ENCODE measurements around the gene CEP97.
A peak's percentile ranks its signal among the peaks of the same experiment; 100 is the strongest.
"Not testable (repeated sequence)": the region's sequence is repeated elsewhere in the genome, so short reads cannot be mapped to it uniquely, and the experiment has no call there.

CEP97 gene

DNA sequence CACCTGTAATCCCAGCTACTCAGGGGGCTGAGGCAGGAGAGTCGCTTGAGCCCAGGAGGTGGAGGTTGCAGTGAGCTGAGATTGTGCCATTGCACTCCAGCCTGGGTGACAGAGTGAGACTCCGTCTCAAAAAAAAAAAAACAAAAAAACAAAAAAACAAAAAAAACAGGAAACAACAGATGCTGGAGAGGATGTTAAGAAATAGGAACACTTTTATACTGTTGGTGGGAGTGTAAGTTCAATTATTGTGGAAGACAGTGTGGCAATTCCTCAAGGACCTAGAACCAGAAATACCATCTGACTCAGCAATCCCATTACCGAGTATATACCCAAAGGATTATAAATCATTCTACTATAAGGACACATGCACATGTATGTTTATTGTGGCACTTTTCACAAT is 17.5 kb downstream of the CEP97 start:
- H3K9me3 ChIP-seq (ENCODE audit: insufficient read depth, low read depth, low read length); H3K27me3 ChIP-seq (ENCODE audit: insufficient read depth, low read length); H3K27ac ChIP-seq (ENCODE audit: low read length); H3K36me3 ChIP-seq (ENCODE audit: insufficient read depth, low read depth, low read length); H3K4me3 ChIP-seq (ENCODE audit: low read length); H3K9ac ChIP-seq (ENCODE audit: low read depth, low read length); H3K4me1 ChIP-seq (ENCODE audit: insufficient read depth, low read length): not testable (repeated sequence)

DNA sequence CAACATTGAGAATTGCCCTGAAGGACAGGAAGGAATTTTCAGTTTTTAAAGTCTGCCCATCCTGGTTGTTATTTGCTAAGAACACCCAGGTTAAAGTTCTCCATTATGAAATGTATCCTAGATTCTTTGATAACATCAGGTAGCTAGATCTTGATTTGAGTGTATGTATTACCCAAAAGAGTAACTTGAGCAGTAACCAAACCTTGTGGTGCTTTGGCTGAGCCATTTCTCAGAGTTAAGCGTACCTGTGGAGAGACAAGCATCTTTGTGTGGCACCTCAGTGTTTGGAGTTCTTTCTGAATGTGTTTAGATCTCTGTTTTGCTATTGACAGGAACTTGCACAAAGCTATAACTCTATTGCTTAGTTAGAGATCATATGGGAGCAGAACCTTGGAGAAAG is 20.4 kb downstream of the CEP97 start:
- 0 out of 2 replicates have a peak, but pooled peaks cover 6% of the 10 kb centered on the region for H3K36me3 ChIP-seq (ENCODE audit: insufficient read depth, low read depth, low read length)
- H3K9ac ChIP-seq (ENCODE audit: low read depth, low read length): no peak overlapping the region
- H3K4me3 ChIP-seq (ENCODE audit: low read length): no peak overlapping the region
- no peak overlapping the region for H3K27ac ChIP-seq (ENCODE audit: low read length)
- H3K9me3 ChIP-seq (ENCODE audit: insufficient read depth, low read depth, low read length): no peaks in the 10 kb centered on the region; the same call in 1 of the 2 replicates
- no peaks in the 10 kb centered on the region for H3K27me3 ChIP-seq (ENCODE audit: insufficient read depth, low read length)
- no peaks in the 10 kb centered on the region for H3K4me1 ChIP-seq (ENCODE audit: insufficient read depth, low read length)

- not testable (repeated sequence) for H3K27ac ChIP-seq (ENCODE audit: low read length); H3K4me3 ChIP-seq (ENCODE audit: low read length); H3K27me3 ChIP-seq (ENCODE audit: insufficient read depth, low read length); H3K9me3 ChIP-seq (ENCODE audit: insufficient read depth, low read depth, low read length); H3K4me1 ChIP-seq (ENCODE audit: insufficient read depth, low read length); H3K9ac ChIP-seq (ENCODE audit: low read depth, low read length); H3K36me3 ChIP-seq (ENCODE audit: insufficient read depth, low read depth, low read length)
These were observed 21.5 kb downstream of the CEP97 start for GRCh38 chr3:101745934-101746333.

- H3K9ac ChIP-seq (ENCODE audit: low read depth, low read length); H3K27ac ChIP-seq (ENCODE audit: low read length): not testable (repeated sequence)
- peaks cover 39% of the 10 kb centered on the region for H3K36me3 ChIP-seq (ENCODE audit: insufficient read depth, low read depth, low read length)
These were observed 29.1 kb downstream of the CEP97 start for GRCh38 chr3:101753386-101754113.

GRCh38 chr3:101758224-101758623 is 33.8 kb downstream of the CEP97 start:
- H3K36me3 ChIP-seq (ENCODE audit: insufficient read depth, low read depth, low read length): peaks cover 68% of the 10 kb centered on the region
- no peaks in the 10 kb centered on the region for H3K27me3 ChIP-seq (ENCODE audit: insufficient read depth, low read length)
- no peak overlapping the region for H3K9ac ChIP-seq (ENCODE audit: low read depth, low read length)
- no peaks in the 10 kb centered on the region for H3K4me1 ChIP-seq (ENCODE audit: insufficient read depth, low read length)
- H3K27ac ChIP-seq (ENCODE audit: low read length): no peak overlapping the region
- no peak overlapping the region for H3K4me3 ChIP-seq (ENCODE audit: low read length)
- no peaks in the 10 kb centered on the region for H3K9me3 ChIP-seq (ENCODE audit: insufficient read depth, low read depth, low read length)

More at GRCh38 chr3:101753386-101754113, 29.1 kb downstream of the CEP97 start:
- not testable (repeated sequence) for H3K4me3 ChIP-seq (ENCODE audit: low read length); H3K27me3 ChIP-seq (ENCODE audit: insufficient read depth, low read length); H3K9me3 ChIP-seq (ENCODE audit: insufficient read depth, low read depth, low read length); H3K4me1 ChIP-seq (ENCODE audit: insufficient read depth, low read length)

DNA sequence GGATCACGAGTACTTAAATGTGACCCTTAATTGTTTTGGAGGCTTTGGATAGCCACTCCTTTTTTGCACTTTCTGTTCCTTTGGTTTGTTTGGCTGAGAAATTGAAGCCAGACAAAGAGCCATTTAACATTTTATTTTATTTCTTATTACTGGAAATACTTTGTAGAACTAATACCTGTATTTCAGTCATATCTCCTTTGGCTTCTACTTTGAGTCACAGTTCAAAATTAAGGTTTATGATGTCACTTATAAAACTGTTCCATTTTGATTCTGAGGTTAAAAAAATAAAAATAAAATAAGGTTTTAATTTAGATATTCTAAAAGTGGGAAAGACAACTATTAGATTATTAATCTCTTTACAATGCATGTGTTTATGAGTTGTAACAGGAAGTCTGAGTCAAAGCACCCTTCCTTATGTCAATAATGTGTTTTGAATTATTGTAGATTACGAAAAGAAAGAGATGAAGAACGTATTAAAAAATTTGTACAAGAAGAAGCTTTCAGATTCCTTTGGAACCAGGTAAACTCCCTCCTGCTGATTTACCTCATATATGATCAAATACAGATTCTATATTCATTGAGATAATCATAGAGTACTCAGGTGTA is 37.7 kb downstream of the CEP97 start:
- no peak overlapping the region for H3K4me3 ChIP-seq (ENCODE audit: low read length)
- no peak overlapping the region for H3K27ac ChIP-seq (ENCODE audit: low read length)
- no peaks in the 10 kb centered on the region for H3K4me1 ChIP-seq (ENCODE audit: insufficient read depth, low read length)
- H3K27me3 ChIP-seq (ENCODE audit: insufficient read depth, low read length): no peaks in the 10 kb centered on the region
- H3K9me3 ChIP-seq (ENCODE audit: insufficient read depth, low read depth, low read length): no peaks in the 10 kb centered on the region
- H3K36me3 ChIP-seq (ENCODE audit: insufficient read depth, low read depth, low read length): peaks cover 67% of the 10 kb centered on the region
- H3K9ac ChIP-seq (ENCODE audit: low read depth, low read length): no peak overlapping the region

GRCh38 chr3:101777745-101778281 is 53.4 kb downstream of the CEP97 start:
- H3K27me3 ChIP-seq (ENCODE audit: insufficient read depth, low read length); H3K27ac ChIP-seq (ENCODE audit: low read length): not testable (repeated sequence)

DNA sequence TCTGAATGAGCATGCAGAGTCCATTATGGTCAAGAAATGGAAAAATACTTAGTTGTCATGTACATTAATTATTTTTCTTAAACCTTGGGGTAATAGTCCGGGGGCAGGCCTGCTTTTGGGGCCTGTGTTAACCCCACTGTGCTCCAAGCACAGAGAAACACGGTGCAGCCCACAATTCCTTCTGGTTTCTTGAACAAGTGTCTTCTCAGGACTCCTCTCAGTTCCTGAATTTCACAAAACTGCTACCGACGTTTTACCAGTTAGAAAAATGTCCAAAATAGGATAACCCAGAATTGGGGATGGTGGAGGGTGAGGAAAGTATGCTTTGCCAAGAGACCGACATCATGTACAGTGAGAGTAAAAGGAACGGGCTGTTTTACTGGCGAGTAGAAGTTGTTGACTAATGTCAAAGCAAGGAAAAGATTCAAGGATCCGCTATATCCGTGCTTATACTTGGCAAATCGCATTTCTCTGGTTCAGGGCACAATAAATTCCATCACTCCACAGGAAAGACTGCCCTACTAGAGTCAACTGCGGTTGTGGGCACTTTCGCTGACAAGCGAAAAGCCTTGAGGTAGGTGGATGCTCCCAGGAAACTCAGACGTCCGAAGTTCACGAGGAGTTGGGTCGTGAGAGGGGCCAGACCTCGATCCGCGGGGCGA is 54.1 kb downstream of the CEP97 start:
- H3K27ac ChIP-seq (ENCODE audit: low read length): no peak overlapping the region

More at GRCh38 chr3:101777745-101778281, 53.4 kb downstream of the CEP97 start:
- H3K4me3 ChIP-seq (ENCODE audit: low read length); H3K9me3 ChIP-seq (ENCODE audit: insufficient read depth, low read depth, low read length); H3K36me3 ChIP-seq (ENCODE audit: insufficient read depth, low read depth, low read length); H3K9ac ChIP-seq (ENCODE audit: low read depth, low read length): not testable (repeated sequence)
- peaks cover 17% of the 10 kb centered on the region for H3K4me1 ChIP-seq (ENCODE audit: insufficient read depth, low read length)

DNA sequence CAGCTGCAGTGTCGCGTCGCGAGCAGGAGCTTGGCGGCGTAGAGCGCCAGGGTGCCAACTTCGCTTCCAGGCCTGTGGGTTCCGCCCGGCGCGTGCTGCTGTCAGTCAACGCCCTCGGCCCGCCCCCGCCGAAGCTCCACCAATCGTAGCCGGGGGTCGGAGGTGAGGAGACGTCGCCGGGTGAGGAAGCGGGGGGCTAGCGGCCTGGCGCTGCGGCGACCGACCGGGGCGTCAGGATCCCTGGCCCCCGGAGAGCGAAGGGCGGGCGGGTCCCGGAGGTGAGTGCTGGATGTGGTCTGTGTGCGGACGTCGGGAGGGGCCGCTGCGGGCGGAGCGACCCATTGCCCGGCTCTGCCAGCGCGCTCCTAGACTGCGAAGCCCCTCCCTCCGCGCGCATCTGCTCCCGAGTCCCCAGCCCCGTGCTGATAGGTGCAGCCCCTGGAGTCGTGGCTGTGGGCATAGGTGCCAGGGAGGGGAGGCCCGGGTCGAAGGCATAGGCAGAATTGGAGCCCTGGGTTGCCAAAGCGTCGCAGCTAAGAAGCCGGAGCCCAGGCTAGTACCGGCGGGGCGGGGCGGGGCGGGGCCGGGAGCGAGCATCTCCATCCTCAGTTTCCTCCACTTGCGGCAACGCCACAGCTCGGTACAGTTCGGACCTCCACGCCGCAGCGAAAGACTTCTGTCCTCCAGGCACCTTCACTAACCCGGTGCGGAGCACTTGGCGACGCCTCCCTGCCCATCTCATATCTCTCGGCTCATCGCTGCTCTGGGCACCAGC is 54.8 kb downstream of the CEP97 start, which contains the start of gene NXPE3:
TSS of gene NXPE3 (plus strand) at position 165 of the 775 bp plus-strand sequence. CDS start 6,386 bp downstream, outside the sequence.
- H3K4me1 ChIP-seq (ENCODE audit: insufficient read depth, low read length): peaks cover 17% of the 10 kb centered on the region
- peak within 1 kb of the TSS; percentile 89 for H3K4me3 ChIP-seq (ENCODE audit: low read length)
- no peaks in the 10 kb centered on the region for H3K9me3 ChIP-seq (ENCODE audit: insufficient read depth, low read depth, low read length)
- H3K36me3 ChIP-seq (ENCODE audit: insufficient read depth, low read depth, low read length): peaks cover 11% of the 10 kb centered on the region
- H3K27ac ChIP-seq (ENCODE audit: low read length): no peak within 1 kb of the TSS
- peak within 1 kb of the TSS; percentile 62; the same call in 1 of the 2 replicates for H3K9ac ChIP-seq (ENCODE audit: low read depth, low read length)
- peaks cover 8% of the 10 kb centered on the region for H3K27me3 ChIP-seq (ENCODE audit: insufficient read depth, low read length)

More for the DNA sequence above, 54.1 kb downstream of the CEP97 start:
- Histone ChIP-seq H3K36me3 (ENCODE audit: insufficient read depth, low read depth, low read length) (peaks cover 4% of the 10 kb centered on the region), H3K9ac (ENCODE audit: low read depth, low read length) (peak overlapping the region; percentile 50; the same call in 1 of the 2 replicates), H3K27me3 (ENCODE audit: insufficient read depth, low read length) (peaks cover 8% of the 10 kb centered on the region), H3K9me3 (ENCODE audit: insufficient read depth, low read depth, low read length) (no peaks in the 10 kb centered on the region), H3K4me1 (ENCODE audit: insufficient read depth, low read length) (peaks cover 17% of the 10 kb centered on the region), H3K4me3 (ENCODE audit: low read length) (peak overlapping the region; percentile 89)

- H3K27ac ChIP-seq (ENCODE audit: low read length): no peak overlapping the region
- peaks cover 17% of the 10 kb centered on the region for H3K4me1 ChIP-seq (ENCODE audit: insufficient read depth, low read length)
These were observed 55.5 kb downstream of the CEP97 start for GRCh38 chr3:101779822-101780381.

GRCh38 chr3:101780661-101781060 is 56.2 kb downstream of the CEP97 start:
- Histone ChIP-seq H3K4me3 (ENCODE audit: low read length) (peak overlapping the region; percentile 89), H3K9ac (ENCODE audit: low read depth, low read length) (peak overlapping the region; percentile 62; the same call in 1 of the 2 replicates), H3K36me3 (ENCODE audit: insufficient read depth, low read depth, low read length) (peaks cover 25% of the 10 kb centered on the region), H3K27me3 (ENCODE audit: insufficient read depth, low read length) (peaks cover 8% of the 10 kb centered on the region), H3K4me1 (ENCODE audit: insufficient read depth, low read length) (peaks cover 17% of the 10 kb centered on the region), H3K27ac (ENCODE audit: low read length) (no peak overlapping the region), H3K9me3 (ENCODE audit: insufficient read depth, low read depth, low read length) (no peaks in the 10 kb centered on the region)

More at GRCh38 chr3:101779822-101780381, 55.5 kb downstream of the CEP97 start:
- peaks cover 18% of the 10 kb centered on the region for H3K36me3 ChIP-seq (ENCODE audit: insufficient read depth, low read depth, low read length)
- peak overlapping the region; percentile 89 for H3K4me3 ChIP-seq (ENCODE audit: low read length)
- peaks cover 8% of the 10 kb centered on the region for H3K27me3 ChIP-seq (ENCODE audit: insufficient read depth, low read length)
- H3K9me3 ChIP-seq (ENCODE audit: insufficient read depth, low read depth, low read length): no peaks in the 10 kb centered on the region
- peak overlapping the region; percentile 62; the same call in 1 of the 2 replicates for H3K9ac ChIP-seq (ENCODE audit: low read depth, low read length)

Data from iPS-20b (cell line).